NB4 (cell line): ENCODE results near the gene LSAMP.

Experiments used
- DNase-seq: peaks from one replicate; pipeline ENCODE4 v3.0.0; 2010; ENCODE audit warnings: low read depth
- H3K4me3 ChIP-seq: one replicate; pipeline ENCODE4 v1.5.1; 2011; ENCODE audit warnings: mild to moderate bottlenecking, low read depth, low read length, moderate library complexity
- MYC ChIP-seq: IDR thresholded peaks from 2 replicates; pipeline ENCODE4 v1.6.1; 2011; ENCODE audit warnings: low read depth, low read length
- POLR2A ChIP-seq: IDR thresholded peaks from 2 replicates; pipeline ENCODE4 v1.6.1; 2011; ENCODE audit warnings: mild to moderate bottlenecking; ENCODE audit not compliant: insufficient read length; ENCODE audit errors: extremely low read depth
- TF ChIP-seq, protein P1 (sequence below): IDR thresholded peaks from one replicate; pipeline ENCODE4 v1.5.1; 2012; ENCODE audit warnings: low read depth, low read length
- TF ChIP-seq, protein P2 (sequence below): IDR thresholded peaks from 2 replicates; pipeline ENCODE4 v1.6.1; 2011; ENCODE audit warnings: low read depth, low read length

Gene LSAMP

DNA sequence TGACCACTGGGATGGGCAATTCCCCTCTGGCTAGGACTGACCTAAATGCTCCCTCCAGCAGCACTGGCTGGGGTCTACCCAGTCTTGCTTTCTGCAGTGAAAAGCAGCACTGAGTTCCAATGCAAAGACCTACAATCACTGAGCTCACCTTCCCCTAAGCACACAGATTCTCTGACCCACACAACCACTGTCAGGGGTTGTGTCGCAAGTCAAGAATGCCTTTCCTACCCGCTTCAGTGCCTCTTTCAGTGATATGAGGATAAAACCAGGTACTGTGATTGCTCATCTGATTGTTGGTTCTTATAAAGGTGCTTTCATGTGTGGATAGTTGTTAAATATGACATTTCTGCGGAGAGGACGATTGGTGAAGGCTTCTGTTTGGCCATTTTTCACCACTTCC, 476.4 kb downstream of the LSAMP start:
- no peak overlapping the region for H3K4me3 ChIP-seq
- TF ChIP-seq MYC (no peak), POLR2A (no peak)
- TF ChIP-seq, protein P1, sequence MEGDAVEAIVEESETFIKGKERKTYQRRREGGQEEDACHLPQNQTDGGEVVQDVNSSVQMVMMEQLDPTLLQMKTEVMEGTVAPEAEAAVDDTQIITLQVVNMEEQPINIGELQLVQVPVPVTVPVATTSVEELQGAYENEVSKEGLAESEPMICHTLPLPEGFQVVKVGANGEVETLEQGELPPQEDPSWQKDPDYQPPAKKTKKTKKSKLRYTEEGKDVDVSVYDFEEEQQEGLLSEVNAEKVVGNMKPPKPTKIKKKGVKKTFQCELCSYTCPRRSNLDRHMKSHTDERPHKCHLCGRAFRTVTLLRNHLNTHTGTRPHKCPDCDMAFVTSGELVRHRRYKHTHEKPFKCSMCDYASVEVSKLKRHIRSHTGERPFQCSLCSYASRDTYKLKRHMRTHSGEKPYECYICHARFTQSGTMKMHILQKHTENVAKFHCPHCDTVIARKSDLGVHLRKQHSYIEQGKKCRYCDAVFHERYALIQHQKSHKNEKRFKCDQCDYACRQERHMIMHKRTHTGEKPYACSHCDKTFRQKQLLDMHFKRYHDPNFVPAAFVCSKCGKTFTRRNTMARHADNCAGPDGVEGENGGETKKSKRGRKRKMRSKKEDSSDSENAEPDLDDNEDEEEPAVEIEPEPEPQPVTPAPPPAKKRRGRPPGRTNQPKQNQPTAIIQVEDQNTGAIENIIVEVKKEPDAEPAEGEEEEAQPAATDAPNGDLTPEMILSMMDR, result no peak
- TF ChIP-seq, protein P2, sequence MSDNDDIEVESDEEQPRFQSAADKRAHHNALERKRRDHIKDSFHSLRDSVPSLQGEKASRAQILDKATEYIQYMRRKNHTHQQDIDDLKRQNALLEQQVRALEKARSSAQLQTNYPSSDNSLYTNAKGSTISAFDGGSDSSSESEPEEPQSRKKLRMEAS, result no peak
- no peak for DNase-seq

DNA sequence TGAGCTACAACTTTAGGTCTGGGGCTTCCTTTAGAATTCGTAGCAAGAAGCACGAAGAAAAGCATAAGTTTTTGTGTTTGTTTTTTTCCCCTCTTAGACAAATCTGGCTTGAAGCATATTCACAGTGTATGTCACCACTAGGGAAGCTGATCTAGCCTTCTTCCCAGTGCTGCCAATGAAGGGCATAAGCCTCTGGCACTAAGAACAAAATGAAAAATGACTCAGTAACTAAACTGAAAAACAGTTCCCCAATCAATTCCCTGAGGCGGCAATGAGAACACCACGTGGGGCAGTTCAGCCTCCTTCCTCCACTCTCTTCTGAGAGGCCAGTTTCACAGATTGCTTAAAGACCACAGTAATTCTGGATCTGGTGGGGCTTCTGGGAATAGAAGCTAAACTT, 483.9 kb downstream of the LSAMP start:
- no peak for DNase-seq

DNA sequence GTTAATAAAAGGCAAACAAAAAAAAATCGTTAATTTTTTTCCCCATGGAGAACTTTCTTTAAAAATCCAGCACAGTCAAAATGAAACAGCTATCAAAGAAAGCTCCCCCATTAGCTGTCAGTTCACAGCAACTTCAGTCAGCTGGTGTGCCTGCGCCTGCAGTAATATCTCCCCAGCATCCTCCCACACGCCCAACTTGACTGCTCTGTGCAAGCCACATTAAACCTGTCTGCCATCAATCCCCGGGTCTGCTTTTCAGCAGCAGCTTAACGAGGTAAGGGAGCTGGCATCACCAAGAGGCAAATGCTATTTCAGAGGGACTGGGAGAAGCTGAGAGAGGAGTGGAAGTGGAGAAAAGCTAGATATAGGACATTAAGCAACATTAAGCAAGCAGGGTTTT, 484.5 kb downstream of the LSAMP start:
- TF ChIP-seq MYC (no peak), POLR2A (no peak)
- TF ChIP-seq, protein P1, result no peak
- no peak overlapping the region for H3K4me3 ChIP-seq
- DNase-seq, result no peak

More for the DNA sequence above, 483.9 kb downstream of the LSAMP start:
- no peak overlapping the region for H3K4me3 ChIP-seq
- TF ChIP-seq, protein P2, result no peak
- no peak for TF ChIP-seq MYC

DNA sequence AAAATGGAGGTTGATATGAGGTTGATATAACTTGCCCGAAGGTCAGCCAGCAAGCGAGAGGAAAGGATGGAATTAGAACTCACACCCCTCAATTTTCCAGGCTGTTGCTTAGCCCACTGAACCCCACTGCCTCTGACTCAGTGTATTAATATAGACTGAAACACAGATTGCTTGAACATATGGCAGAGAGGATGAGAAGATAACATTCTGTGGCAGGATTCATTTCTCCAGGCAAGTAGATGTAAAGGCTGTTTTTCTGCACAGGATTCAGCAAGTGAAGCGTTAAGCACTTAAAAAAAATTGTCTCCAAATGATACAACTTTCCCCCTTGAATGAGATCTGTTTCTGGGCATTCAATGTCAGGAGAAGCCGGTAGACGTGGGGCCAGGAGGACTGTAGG, 486.8 kb downstream of the LSAMP start:
- no peak for DNase-seq
- TF ChIP-seq MYC (no peak), POLR2A (no peak)
- TF ChIP-seq, protein P2, result no peak
- TF ChIP-seq, protein P1, result no peak
- H3K4me3 ChIP-seq, result no peak overlapping the region

DNA sequence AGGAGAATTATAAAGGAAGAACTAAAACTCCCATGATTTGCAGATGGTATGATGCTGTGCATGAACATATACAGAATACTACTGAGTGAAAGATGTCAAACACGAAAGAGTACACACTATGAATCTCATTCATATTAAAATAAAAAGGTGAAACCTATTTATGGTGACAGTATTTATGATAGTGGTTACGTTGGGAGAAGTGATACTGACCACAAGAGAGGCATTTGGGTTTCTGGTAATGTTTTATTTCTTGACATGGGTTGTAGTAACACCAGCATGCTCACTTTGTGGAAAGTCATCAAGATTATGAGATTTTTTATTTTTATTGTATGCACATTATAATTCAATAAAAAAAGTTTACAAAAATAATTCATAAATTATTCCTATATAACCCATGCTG, 498.0 kb downstream of the LSAMP start:
- TF ChIP-seq, protein P2, result no peak
- TF ChIP-seq MYC (no peak), POLR2A (no peak)
- TF ChIP-seq, protein P1, result no peak
- no peak overlapping the region for H3K4me3 ChIP-seq
- DNase-seq, result no peak

DNA sequence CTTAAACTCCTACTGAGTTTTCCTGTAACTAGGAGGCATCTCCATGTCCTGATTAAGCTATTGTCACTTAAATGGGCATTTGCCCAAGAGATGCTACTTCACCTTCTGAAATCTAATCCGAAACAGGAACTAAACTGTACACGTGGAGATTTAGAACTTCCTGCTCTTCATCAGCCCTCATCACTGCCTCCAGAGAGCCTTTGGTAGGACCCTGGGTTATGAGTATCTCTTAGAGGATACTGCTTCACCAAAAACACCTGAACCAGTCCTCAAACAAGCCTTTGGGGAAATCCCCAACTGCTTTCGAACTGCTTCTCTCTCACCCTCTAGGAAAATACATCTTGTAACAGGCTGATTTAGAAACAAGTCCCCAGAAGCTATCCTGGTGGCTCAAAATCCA, 501.7 kb downstream of the LSAMP start:
- no peak overlapping the region for H3K4me3 ChIP-seq
- TF ChIP-seq, protein P2, result no peak
- TF ChIP-seq, protein P1, result no peak
- TF ChIP-seq POLR2A, result no peak
- TF ChIP-seq MYC, result no peak
- no peak for DNase-seq
